Liver (tissue), 9 donors: ENCODE results near the gene AMN1. TPM values are rescaled to one million over a fixed set of nuclear protein-coding genes. Genes with fewer than 3 reads are reported as not detected.
A peak's percentile ranks its signal among the peaks of the same experiment; 100 is the strongest.

Source experiments
- DNase-seq: peaks from one replicate; pipeline ENCODE4 v3.0.0-alpha.2; 2017; ENCODE audit warnings: low spot score
- H3K27ac ChIP-seq, 2 donors: one replicate each; pipeline ENCODE4 v1.7.0; 2013; ENCODE audit warnings: inconsistent platforms in 2 of 2, low read length in 2 of 2, control low read depth in 1 of 2, low read depth in 1 of 2, mild to moderate bottlenecking in 1 of 2
- H3K27me3 ChIP-seq, 4 donors: one replicate each; pipeline versions ENCODE4 v1.6.1 to v1.7.0; 2013; ENCODE audit warnings: low read length in 3 of 4, inconsistent platforms in 1 of 4, mild to moderate bottlenecking in 1 of 4, moderate library complexity in 1 of 4; ENCODE audit not compliant: control insufficient read depth in 4 of 4, insufficient read depth in 4 of 4
- H3K36me3 ChIP-seq, 4 donors: one replicate each; pipeline versions ENCODE4 v1.6.1 to v1.7.0; 2013; ENCODE audit warnings: low read length in 3 of 4, mild to moderate bottlenecking in 3 of 4, low read depth in 1 of 4, moderate library complexity in 1 of 4; ENCODE audit not compliant: control insufficient read depth in 4 of 4, insufficient read depth in 3 of 4
- H3K4me1 ChIP-seq, 4 donors: one replicate each; pipeline versions ENCODE4 v1.6.1 to v1.7.0; 2013; ENCODE audit warnings: low read length in 3 of 4, mild to moderate bottlenecking in 3 of 4, moderate library complexity in 1 of 4; ENCODE audit not compliant: control insufficient read depth in 4 of 4, insufficient read depth in 4 of 4
- H3K4me3 ChIP-seq, 3 donors: one replicate each; pipeline versions ENCODE4 v1.6.1 to v1.7.0; 2013; ENCODE audit warnings: low read length in 3 of 3, control low read depth in 1 of 3, low read depth in 1 of 3, mild to moderate bottlenecking in 1 of 3
- H3K9ac ChIP-seq, 2 donors: one replicate each; pipeline ENCODE4 v1.7.0; 2013; ENCODE audit warnings: low read length in 2 of 2, mild to moderate bottlenecking in 2 of 2, moderate library complexity in 2 of 2, control low read depth in 1 of 2, low read depth in 1 of 2
- H3K9me3 ChIP-seq, 4 donors: one replicate each; pipeline versions ENCODE4 v1.6.1 to v1.7.0; 2013; ENCODE audit warnings: low read length in 3 of 4; ENCODE audit not compliant: control insufficient read depth in 4 of 4
- ATF3 ChIP-seq: IDR thresholded peaks from 2 replicates; pipeline ENCODE4 v1.6.1; 2016; ENCODE audit warnings: antibody characterized with exemption
- EGR1 ChIP-seq, 2 donors: IDR thresholded peaks; 2 replicates each; pipeline ENCODE4 v1.6.1; 2016 to 2018; ENCODE audit warnings: antibody characterized with exemption in 2 of 2, low read depth in 2 of 2
- FOXA1 ChIP-seq: IDR thresholded peaks from 2 replicates; pipeline ENCODE4 v1.6.1; 2016; ENCODE audit warnings: antibody characterized with exemption
- FOXA2 ChIP-seq: IDR thresholded peaks from 2 replicates; pipeline ENCODE4 v1.6.1; 2016; ENCODE audit warnings: antibody characterized with exemption
- GABPA ChIP-seq, 2 donors: IDR thresholded peaks in 1 of 2; conservative IDR thresholded peaks in 1 of 2; 2 replicates each; pipeline ENCODE4 v1.6.1; 2016; ENCODE audit warnings: antibody characterized with exemption in 2 of 2, mild to moderate bottlenecking in 1 of 2, moderate library complexity in 1 of 2
- HNF4A ChIP-seq, 2 donors: conservative IDR thresholded peaks; 2 replicates each; pipeline ENCODE4 v1.6.1; 2016; ENCODE audit warnings: antibody characterized with exemption in 2 of 2, mild to moderate bottlenecking in 2 of 2
- HNF4G ChIP-seq: IDR thresholded peaks from 2 replicates; pipeline ENCODE4 v1.6.1; 2016; ENCODE audit warnings: antibody characterized with exemption
- JUND ChIP-seq, 2 donors: IDR thresholded peaks; 2 replicates each; pipeline ENCODE4 v1.6.1; 2016; ENCODE audit warnings: antibody characterized with exemption in 2 of 2
- NR2F2 ChIP-seq: IDR thresholded peaks from 2 replicates; pipeline ENCODE4 v1.6.1; 2016; ENCODE audit warnings: antibody characterized with exemption
- RAD21 ChIP-seq, 2 donors: IDR thresholded peaks; 2 replicates each; pipeline ENCODE4 v1.6.1; 2016; ENCODE audit warnings: antibody characterized with exemption in 2 of 2, mild to moderate bottlenecking in 2 of 2
- RXRA ChIP-seq, 2 donors: IDR thresholded peaks; 2 replicates each; pipeline ENCODE4 v1.6.1; 2017 to 2018; ENCODE audit warnings: antibody characterized with exemption in 2 of 2, mild to moderate bottlenecking in 1 of 2
- SP1 ChIP-seq: IDR thresholded peaks from 2 replicates; pipeline ENCODE4 v1.6.1; 2018; ENCODE audit warnings: antibody characterized with exemption, mild to moderate bottlenecking
- TAF1 ChIP-seq: conservative IDR thresholded peaks from 2 replicates; pipeline ENCODE4 v1.6.1; 2016; ENCODE audit warnings: antibody characterized with exemption, mild to moderate bottlenecking
- YY1 ChIP-seq: IDR thresholded peaks from 2 replicates; pipeline ENCODE4 v1.6.1; 2016; ENCODE audit warnings: antibody characterized with exemption, mild to moderate bottlenecking
- ZBTB33 ChIP-seq: IDR thresholded peaks from 2 replicates; pipeline ENCODE4 v1.6.1; 2016; ENCODE audit warnings: antibody characterized with exemption
- WGBS: extraction: QIAGEN DNeasy Blood & Tissue Kit; methylation state at CpG from one replicate; pipeline ENCODE4 v1.1.7; 2013; 5-methylcytosine and 5-hydroxymethylcytosine counted together
- polyA plus RNA-seq, 2 donors: library from polyadenylated mRNA; stranded (reverse) in 1 of 2; unstranded in 1 of 2; fragments of 200-250 nt in 1 of 2; fragments of >200 nt in 1 of 2; fragmentation: Nextera tagmentation in 1 of 2; extraction: Ambion mirVana in 1 of 2; gene quantifications; one replicate each; pipeline versions ENCODE4 v1.2.1 to v1.2.3, GENCODE V29; 2013 to 2015
- total RNA-seq, 2 donors: library from RNA; depleted of rRNA; stranded (reverse); fragments of >200 nt; gene quantifications; one replicate each; pipeline ENCODE4 v1.2.3, GENCODE V29; 2014
- TF ChIP-seq, protein P1 (sequence below): fragments of 150-350 bp; IDR thresholded peaks from 2 replicates; pipeline ENCODE4 v1.5.1; 2017; ENCODE audit warnings: improper control_type of control experiment, low read depth, low read length; ENCODE audit not compliant: missing input control
- TF ChIP-seq, protein P2 (sequence below): IDR thresholded peaks from 2 replicates; pipeline ENCODE4 v1.6.1; 2016; ENCODE audit warnings: antibody characterized with exemption
- donor health status: healthy.
- donor health status: healthy.
- donor health status: healthy.
- donor health status: healthy.
- donor health status: healthy.

The AMN1 gene
- total and polyA plus RNA-seq, 4 donors, result 1.9 to 5.2 (median 3.7) TPM

DNA sequence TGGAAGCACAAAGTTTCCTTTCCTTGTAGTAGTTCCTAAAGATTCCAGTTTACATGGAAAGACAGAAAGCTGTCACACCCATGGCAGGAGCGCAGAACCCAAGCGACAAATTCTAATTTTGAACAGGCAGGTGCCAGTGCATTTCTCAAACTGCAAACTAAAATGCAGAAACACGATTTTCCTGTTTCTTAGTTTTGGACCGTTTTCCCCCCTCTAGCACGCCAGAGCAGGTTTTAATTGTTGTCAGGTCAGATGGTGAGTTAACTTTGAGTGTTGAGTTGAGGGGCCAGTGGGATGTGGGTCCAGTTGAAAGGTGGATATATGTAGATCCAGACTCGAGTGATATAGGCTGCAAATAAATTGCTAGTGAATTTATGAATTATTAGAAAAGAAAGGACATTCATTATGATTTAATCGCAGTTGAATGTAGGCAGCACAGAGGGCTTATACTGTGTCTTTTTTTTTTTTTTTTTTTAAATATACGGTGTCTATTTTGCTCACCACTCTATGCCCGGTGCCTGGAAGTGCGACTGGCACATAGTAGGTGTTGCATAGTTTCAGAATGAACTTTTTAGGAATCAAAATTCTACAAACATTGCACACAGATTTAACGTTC, 70.2 kb downstream of the AMN1 start:
- Histone ChIP-seq H3K9me3 (no peaks in the 10 kb centered on the region), H3K4me1 (peaks cover 0 to 18% (median 4%) of the 10 kb centered on the region in 4 donors), H3K27ac (peak overlapping the region; percentile 95 to 99), H3K27me3 (no peaks in the 10 kb centered on the region), H3K9ac (peak overlapping the region in 1 of 2 donors; percentile 66), H3K36me3 (peaks cover 0 to 7% (median 1%) of the 10 kb centered on the region in 4 donors), H3K4me3 (peak overlapping the region; percentile 69 to 100 (median 99))
- DNase-seq, result no peak
- 23% methylated on average over 11 of the region's 11 CpGs for WGBS
- TF ChIP-seq RAD21 (IDR thresholded peaks at IDR 0.05), result no peak
- TF ChIP-seq GABPA (IDR thresholded peaks at IDR 0.05 in 1 of 2, conservative IDR thresholded peaks at IDR 0.05 in 1 of 2), result no peak
- no peak for TF ChIP-seq TAF1
- TF ChIP-seq HNF4G, result no peak
- TF ChIP-seq JUND (IDR thresholded peaks at IDR 0.05), result no peak
- TF ChIP-seq EGR1 (IDR thresholded peaks at IDR 0.05; ENCODE audit: low read depth in 2 of 2), result no peak
- TF ChIP-seq FOXA2, result no peak
- TF ChIP-seq NR2F2, result no peak
- TF ChIP-seq, protein P1, sequence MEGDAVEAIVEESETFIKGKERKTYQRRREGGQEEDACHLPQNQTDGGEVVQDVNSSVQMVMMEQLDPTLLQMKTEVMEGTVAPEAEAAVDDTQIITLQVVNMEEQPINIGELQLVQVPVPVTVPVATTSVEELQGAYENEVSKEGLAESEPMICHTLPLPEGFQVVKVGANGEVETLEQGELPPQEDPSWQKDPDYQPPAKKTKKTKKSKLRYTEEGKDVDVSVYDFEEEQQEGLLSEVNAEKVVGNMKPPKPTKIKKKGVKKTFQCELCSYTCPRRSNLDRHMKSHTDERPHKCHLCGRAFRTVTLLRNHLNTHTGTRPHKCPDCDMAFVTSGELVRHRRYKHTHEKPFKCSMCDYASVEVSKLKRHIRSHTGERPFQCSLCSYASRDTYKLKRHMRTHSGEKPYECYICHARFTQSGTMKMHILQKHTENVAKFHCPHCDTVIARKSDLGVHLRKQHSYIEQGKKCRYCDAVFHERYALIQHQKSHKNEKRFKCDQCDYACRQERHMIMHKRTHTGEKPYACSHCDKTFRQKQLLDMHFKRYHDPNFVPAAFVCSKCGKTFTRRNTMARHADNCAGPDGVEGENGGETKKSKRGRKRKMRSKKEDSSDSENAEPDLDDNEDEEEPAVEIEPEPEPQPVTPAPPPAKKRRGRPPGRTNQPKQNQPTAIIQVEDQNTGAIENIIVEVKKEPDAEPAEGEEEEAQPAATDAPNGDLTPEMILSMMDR, result no peak
- TF ChIP-seq YY1, result no peak
- TF ChIP-seq FOXA1, result no peak
- no peak for TF ChIP-seq HNF4A (conservative IDR thresholded peaks at IDR 0.05)
- no peak for TF ChIP-seq SP1
- TF ChIP-seq ATF3, result no peak
- TF ChIP-seq, protein P2, sequence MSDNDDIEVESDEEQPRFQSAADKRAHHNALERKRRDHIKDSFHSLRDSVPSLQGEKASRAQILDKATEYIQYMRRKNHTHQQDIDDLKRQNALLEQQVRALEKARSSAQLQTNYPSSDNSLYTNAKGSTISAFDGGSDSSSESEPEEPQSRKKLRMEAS, result no peak
- no peak for TF ChIP-seq ZBTB33
- TF ChIP-seq RXRA (IDR thresholded peaks at IDR 0.05), result no peak

DNA sequence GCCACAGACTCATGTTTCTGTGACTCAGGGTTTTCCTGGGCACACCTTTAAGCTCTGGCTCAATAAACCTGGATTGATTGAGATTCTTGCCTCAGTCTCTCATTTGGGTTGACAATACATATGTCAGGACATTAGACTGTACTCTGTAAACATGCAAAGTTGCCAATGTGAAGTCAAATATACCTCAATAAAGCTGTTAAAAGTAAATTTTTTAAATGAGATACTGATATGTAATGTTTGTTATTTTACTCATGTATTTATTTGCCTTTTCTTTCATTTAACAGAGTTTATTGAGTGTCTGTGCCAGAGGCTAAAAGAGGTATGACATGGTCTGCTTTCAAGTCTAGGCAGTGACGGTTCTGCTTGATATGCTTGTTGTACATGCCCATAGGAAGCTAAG, 73.0 kb downstream of the AMN1 start:
- no peak overlapping the region for H3K9ac ChIP-seq
- H3K4me3 ChIP-seq, result no peak overlapping the region
- no peak overlapping the region for H3K27ac ChIP-seq
- DNase-seq, result no peak
- 85% methylated on average over 1 of the region's 1 CpG for WGBS
- TF ChIP-seq ZBTB33, result no peak
- TF ChIP-seq EGR1 (IDR thresholded peaks at IDR 0.05; ENCODE audit: low read depth in 2 of 2), result no peak
- no peak for TF ChIP-seq SP1
- TF ChIP-seq, protein P1, result no peak
- no peak for TF ChIP-seq TAF1
- TF ChIP-seq FOXA2, result no peak
- H3K36me3 ChIP-seq, result no peaks in the 10 kb centered on the region
- no peaks in the 10 kb centered on the region for H3K27me3 ChIP-seq
- no peaks in the 10 kb centered on the region for H3K9me3 ChIP-seq
- H3K4me1 ChIP-seq, result peaks cover 0 to 13% (median 4%) of the 10 kb centered on the region in 4 donors
